ENCODE measurements around the gene SUSD4. TPM values are rescaled to one million over a fixed set of nuclear protein-coding genes. Genes with fewer than 3 reads are reported as not detected.

The SUSD4 gene
- total RNA-seq, 2 experiments from 2014 or later: 13.0 to 13.8 TPM

DNA sequence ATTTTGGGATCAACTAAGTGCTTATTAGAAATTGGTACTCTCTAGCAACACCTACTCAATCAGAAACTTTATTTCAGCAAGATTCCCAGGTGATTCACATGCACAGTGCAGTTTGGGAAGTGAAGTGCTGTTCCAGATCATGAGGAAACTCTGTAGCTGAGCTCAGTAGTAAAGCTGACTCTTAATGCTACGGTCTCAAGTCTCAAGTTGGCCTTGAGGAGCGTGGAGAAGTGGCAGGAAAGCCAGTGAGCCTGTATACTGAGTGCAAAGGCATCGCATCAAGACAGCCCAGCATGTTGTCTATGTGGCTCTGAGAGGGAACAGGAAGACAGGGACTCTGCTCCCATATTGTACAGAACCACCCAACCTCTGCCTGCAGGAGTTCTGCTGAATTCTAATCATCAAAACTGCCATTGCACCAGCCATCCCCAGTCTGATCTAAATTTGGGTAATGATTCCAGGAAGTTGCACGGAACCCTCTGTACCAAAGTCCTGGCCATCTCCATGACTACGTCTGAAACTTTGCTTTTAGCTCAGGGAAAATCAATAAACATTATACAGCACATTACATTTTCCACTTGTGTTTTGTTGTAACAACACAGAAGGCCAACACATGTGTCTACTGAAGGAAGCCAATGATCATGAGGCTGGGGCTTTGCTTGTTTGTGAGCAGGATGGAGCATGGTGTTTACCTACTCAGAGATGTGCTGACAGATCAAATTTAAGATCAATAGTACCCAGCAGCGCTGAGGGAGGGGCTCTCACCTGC lies 115.8 kb downstream of the SUSD4 start:
- H3K9me3 ChIP-seq (ENCODE audit: control insufficient read depth in 1 of 2, insufficient read depth in 1 of 2, low read length in 2 of 2): peaks cover 0 to 3% of the 10 kb centered on the region in 2 experiments
- peak overlapping the region in 1 of 2 donors; percentile 18 for H3K27ac ChIP-seq (ENCODE audit: low read depth in 1 of 2, low read length in 2 of 2)
- Mint-ChIP-seq H3K27ac (peak overlapping the region; percentile 87), H3K4me3 (peak overlapping the region; percentile 48), H3K27me3 (no peaks in the 10 kb centered on the region), H3K36me3 (ENCODE audit: low read depth) (no peaks in the 10 kb centered on the region), H3K4me1 (ENCODE audit: low read depth) (peaks cover 70% of the 10 kb centered on the region), H3K9me3 (no peaks in the 10 kb centered on the region)
- ChIA-PET CTCF (no interaction called here), POLR2A (interaction anchor here (0.6 to 1.2 kb wide), 3 partner anchors 18 to 116 kb away, joined by 3 to 7 read pairs (median 5); partner anchors contain the start of gene SUSD4)
- ATAC-seq (ENCODE audit: poor library complexity): peak; percentile 1
- peak in 2 of 14 experiments; percentile 10 to 37 for DNase-seq
- peaks cover 25% of the 10 kb centered on the region for H3K4me1 ChIP-seq (ENCODE audit: insufficient read depth, low read length)
- H3K27me3 ChIP-seq (ENCODE audit: control insufficient read depth in 1 of 2, insufficient read depth in 2 of 2, low read length in 2 of 2): no peaks in the 10 kb centered on the region
- intact Hi-C loops (cut with DNase I, micrococcal nuclease): loop anchor here in 1 of 2 experiments (2.0 to 10.0 kb wide), 2 partner anchors 17 to 117 kb away; partner anchors contain the start of gene SUSD4
- H3K36me3 ChIP-seq (ENCODE audit: insufficient read depth, low read length): no peaks in the 10 kb centered on the region
- no peak for TF ChIP-seq CTCF (IDR thresholded peaks at IDR 0.05)
- H3K4me3 ChIP-seq (ENCODE audit: low read length): no peak overlapping the region

GRCh38 chr1:223246476-223247112 lies 117.4 kb downstream of the SUSD4 start:
- H3K9me3 ChIP-seq (ENCODE audit: control insufficient read depth in 1 of 2, insufficient read depth in 1 of 2, low read length in 2 of 2): peaks cover 0 to 3% of the 10 kb centered on the region in 2 experiments
- no peak overlapping the region for H3K4me3 ChIP-seq (ENCODE audit: low read length)
- TF ChIP-seq CTCF (IDR thresholded peaks at IDR 0.05): no peak
- peaks cover 68% of the 10 kb centered on the region for H3K4me1 Mint-ChIP-seq (ENCODE audit: low read depth)
- ChIA-PET CTCF (no interaction called here), POLR2A (no interaction called here)
- H3K36me3 Mint-ChIP-seq (ENCODE audit: low read depth): no peaks in the 10 kb centered on the region
- no peak overlapping the region for H3K27ac Mint-ChIP-seq
- no peaks in the 10 kb centered on the region for H3K27me3 Mint-ChIP-seq
- ATAC-seq (ENCODE audit: poor library complexity) (no peak), DNase-seq (no peak)
- intact Hi-C loops (cut with DNase I, micrococcal nuclease): loop anchor here in 1 of 2 experiments (10.0 kb wide), 1 partner anchor 118 kb away; the partner anchor contains the start of gene SUSD4
- no peak overlapping the region for H3K4me3 Mint-ChIP-seq
- no peak overlapping the region for H3K27ac ChIP-seq (ENCODE audit: low read depth in 1 of 2, low read length in 2 of 2)
- H3K36me3 ChIP-seq (ENCODE audit: insufficient read depth, low read length): no peaks in the 10 kb centered on the region
- no peaks in the 10 kb centered on the region for H3K9me3 Mint-ChIP-seq
- no peaks in the 10 kb centered on the region for H3K27me3 ChIP-seq (ENCODE audit: control insufficient read depth in 1 of 2, insufficient read depth in 2 of 2, low read length in 2 of 2)
- peaks cover 25% of the 10 kb centered on the region for H3K4me1 ChIP-seq (ENCODE audit: insufficient read depth, low read length)

DNA sequence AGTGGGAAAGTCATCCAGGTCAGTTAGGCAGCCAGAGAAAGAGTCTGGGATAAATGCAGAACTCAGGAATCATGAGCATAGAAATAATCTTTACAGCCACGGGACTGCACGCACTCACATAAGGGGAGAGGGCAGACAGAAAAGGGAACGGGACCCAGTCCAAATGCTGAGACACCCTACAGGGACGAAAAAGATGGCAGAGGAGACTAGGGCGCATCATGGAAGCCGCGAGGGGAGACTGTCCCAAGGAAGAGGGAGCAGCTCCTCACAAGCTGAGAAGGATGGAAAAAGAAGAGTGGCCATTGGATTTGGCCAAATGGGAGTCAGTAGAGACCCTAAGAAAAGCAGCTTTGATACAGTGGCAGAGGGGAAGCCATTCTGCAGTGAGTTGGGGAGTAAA lies 118.0 kb downstream of the SUSD4 start:
- no peaks in the 10 kb centered on the region for H3K36me3 ChIP-seq (ENCODE audit: insufficient read depth, low read length)
- ChIA-PET CTCF (no interaction called here), POLR2A (no interaction called here)
- peaks cover 25% of the 10 kb centered on the region for H3K4me1 ChIP-seq (ENCODE audit: insufficient read depth, low read length)
- no peaks in the 10 kb centered on the region for H3K36me3 Mint-ChIP-seq (ENCODE audit: low read depth)
- no peak for ATAC-seq (ENCODE audit: poor library complexity)
- H3K27ac Mint-ChIP-seq: no peak overlapping the region
- peaks cover 73% of the 10 kb centered on the region for H3K4me1 Mint-ChIP-seq (ENCODE audit: low read depth)
- H3K9me3 Mint-ChIP-seq: no peaks in the 10 kb centered on the region
- no peaks in the 10 kb centered on the region for H3K27me3 ChIP-seq (ENCODE audit: control insufficient read depth in 1 of 2, insufficient read depth in 2 of 2, low read length in 2 of 2)
- no peak for TF ChIP-seq CTCF (IDR thresholded peaks at IDR 0.05)
- H3K4me3 Mint-ChIP-seq: no peak overlapping the region
- no peaks in the 10 kb centered on the region for H3K27me3 Mint-ChIP-seq
- DNase-seq: no peak
- intact Hi-C loops (cut with DNase I, micrococcal nuclease): loop anchor here (2.0 to 10.0 kb wide), 2 partner anchors 111 to 119 kb away; partner anchors contain the start of gene SUSD4 (in 1 of the 2)
- no peak overlapping the region for H3K4me3 ChIP-seq (ENCODE audit: low read length)
- H3K9me3 ChIP-seq (ENCODE audit: control insufficient read depth in 1 of 2, insufficient read depth in 1 of 2, low read length in 2 of 2): peaks cover 0 to 3% of the 10 kb centered on the region in 2 experiments
- no peak overlapping the region for H3K27ac ChIP-seq (ENCODE audit: low read depth in 1 of 2, low read length in 2 of 2)
